Ovary (tissue), 3 donors: Measurements from ENCODE around the gene IL1R2.

Experiments used
- CTCF ChIP-seq, 3 donors: fragments of 450-650 bp in 2 of 3; fragments of 200-600 bp in 1 of 3; IDR thresholded peaks; one replicate each; pipeline versions ENCODE4 v1.5.1 to v1.8.0; 2016 to 2022; ENCODE audit warnings: antibody characterized with exemption in 3 of 3, mild to moderate bottlenecking in 1 of 3
- POLR2A ChIP-seq: fragments of 450-650 bp; IDR thresholded peaks from one replicate; pipeline ENCODE4 v1.6.1; 2017; ENCODE audit warnings: antibody characterized with exemption, mild to moderate bottlenecking, moderate library complexity
- donor health status: DM: no; HTN: no; CAD: no.

GRCh38 chr2:102040229-102040628 lies 48.5 kb downstream of the IL1R2 start:
- no peak for TF ChIP-seq POLR2A
- no peak for TF ChIP-seq CTCF (IDR thresholded peaks at IDR 0.05)
